HuH-7.5 (cell line): Measurements from ENCODE around the gene ABLIM3.
A peak's percentile ranks its signal among the peaks of the same experiment; 100 is the strongest.
"Not testable (repeated sequence)": the region's sequence is repeated elsewhere in the genome, so short reads cannot be mapped to it uniquely, and the experiment has no call there.

Source experiments
- DNase-seq: peaks from one replicate; pipeline ENCODE4 v3.0.0; 2011; ENCODE audit warnings: low spot score

The ABLIM3 gene

GRCh38 chr5:149157330-149157729 is 16.0 kb downstream of the ABLIM3 start:
- DNase-seq, result no peak

GRCh38 chr5:149160291-149160787 is 19.0 kb downstream of the ABLIM3 start:
- DNase-seq, result no peak

- DNase-seq, result peak; percentile 27
These were observed 19.9 kb downstream of the ABLIM3 start for GRCh38 chr5:149161026-149161687.

- DNase-seq, result no peak
These were observed 20.6 kb downstream of the ABLIM3 start for GRCh38 chr5:149161850-149162249.

GRCh38 chr5:149162401-149163084 is 21.2 kb downstream of the ABLIM3 start:
- DNase-seq, result no peak

- DNase-seq, result no peak
These were observed 23.4 kb downstream of the ABLIM3 start for GRCh38 chr5:149164731-149165130.

- DNase-seq, result no peak
These were observed 24.8 kb downstream of the ABLIM3 start for GRCh38 chr5:149166128-149166527.

GRCh38 chr5:149166591-149167100 is 25.4 kb downstream of the ABLIM3 start:
- no peak for DNase-seq

- DNase-seq, result no peak
These were observed 27.1 kb downstream of the ABLIM3 start for GRCh38 chr5:149168276-149168906.

- no peak for DNase-seq
These were observed 29.0 kb downstream of the ABLIM3 start for GRCh38 chr5:149170299-149170698.

- no peak for DNase-seq
These were observed 31.0 kb downstream of the ABLIM3 start for GRCh38 chr5:149172261-149172660.

GRCh38 chr5:149172709-149173505 is 31.6 kb downstream of the ABLIM3 start:
- DNase-seq, result no peak

- no peak for DNase-seq
These were observed 33.5 kb downstream of the ABLIM3 start for GRCh38 chr5:149174847-149175234.

GRCh38 chr5:149175346-149176105 is 34.2 kb downstream of the ABLIM3 start:
- no peak for DNase-seq

GRCh38 chr5:149177339-149177843 is 36.1 kb downstream of the ABLIM3 start:
- DNase-seq, result no peak

GRCh38 chr5:149177911-149178565 is 36.7 kb downstream of the ABLIM3 start:
- no peak for DNase-seq

GRCh38 chr5:149181732-149182131 is 40.4 kb downstream of the ABLIM3 start:
- no peak for DNase-seq

GRCh38 chr5:149182241-149182640 is 40.9 kb downstream of the ABLIM3 start:
- no peak for DNase-seq

- no peak for DNase-seq
These were observed 43.8 kb downstream of the ABLIM3 start for GRCh38 chr5:149185067-149185466.

- DNase-seq, result no peak
These were observed 45.2 kb downstream of the ABLIM3 start for GRCh38 chr5:149186506-149186905.

- DNase-seq, result not testable (repeated sequence)
These were observed 46.3 kb downstream of the ABLIM3 start for GRCh38 chr5:149187617-149188016.
